HCT116 (cell line): ENCODE results near the gene CSRNP2. TPM values are rescaled to one million over a fixed set of nuclear protein-coding genes. Genes with fewer than 3 reads are reported as not detected.

Experiments used
- ATAC-seq: fragments of 200-7000 bp; cut with Tn5 transposase; 2 replicates; pipeline ENCODE4 v1.9.1; 2020; ENCODE audit warnings: mild to moderate bottlenecking, moderate library complexity
- BruUV-seq: library from RNA; stranded (reverse); fragments of 400-500 nt; replicated peaks from 2 replicates; lab custom pipeline; 2021; lab: Mats Ljungman, UMichigan
- CTCF ChIA-PET: fragments of 300-600 bp; sonication (Branson Sonifier 250); formaldehyde crosslinking; loops from one replicate; lab custom pipeline; 2021; ENCODE audit warnings: antibody characterized with exemption; lab: Charles Lee
- POLR2A ChIA-PET: fragments of 300-600, 350-600 bp; sonication (Branson Sonifier 250); formaldehyde crosslinking; loops from one replicate; lab custom pipeline; 2021; ENCODE audit warnings: antibody characterized with exemption; lab: Charles Lee
- RAD21 ChIA-PET, 2 experiments: fragments of 300-600 bp; sonication (Branson Sonifier 250); formaldehyde crosslinking; loops; one replicate each; lab custom pipeline; 2023; ENCODE audit warnings: low total read pairs in 2 of 2; ENCODE audit not compliant: uncharacterized antibody in 2 of 2, unreplicated experiment in 2 of 2, low non-redundant PET in 1 of 2; lab: Charles Lee
- DNase-seq: peaks from one replicate; pipeline ENCODE4 v3.0.0-alpha.2; 2010; ENCODE audit warnings: low read depth, low spot score
- H2AFZ ChIP-seq: fragments of 200-600 bp; shearing (Covaris generic), sonication (generic); 2 replicates; pipeline ENCODE4 v1.6.1; 2017; ENCODE audit warnings: low read depth, mixed run types, mixed read lengths, antibody characterized with exemption, low read length; ENCODE audit not compliant: poor library complexity, severe bottlenecking
- H3K27ac ChIP-seq: 2 replicates; pipeline ENCODE4 v1.5.1; 2012; ENCODE audit warnings: low read depth, low read length
- H3K27me3 ChIP-seq: fragments of 200-600 bp; sonication (generic); 2 replicates; pipeline ENCODE4 v1.6.1; 2016; ENCODE audit warnings: mixed run types, low read length, mixed read lengths; ENCODE audit not compliant: insufficient read depth
- H3K36me3 ChIP-seq, 2 experiments: fragments of 200-500 bp in 1 of 2; fragments of 200-600 bp in 1 of 2; sonication (Bioruptor generic) in 1 of 2; sonication (generic) in 1 of 2; 2 replicates each; pipeline versions ENCODE4 v1.5.1 to v1.6.1; 2014 to 2016; ENCODE audit warnings: low read length in 2 of 2, inconsistent platforms in 1 of 2, mixed read lengths in 1 of 2, mixed run types in 1 of 2; ENCODE audit not compliant: insufficient read depth in 2 of 2, control insufficient read depth in 1 of 2
- H3K4me1 ChIP-seq, 2 experiments: fragments of 200-600 bp in 1 of 2; sonication (generic) in 1 of 2; 2 replicates each; pipeline versions ENCODE4 v1.5.1 to v1.6.1; 2012 to 2017; ENCODE audit warnings: low read length in 2 of 2, inconsistent platforms in 1 of 2, mild to moderate bottlenecking in 1 of 2, mixed read lengths in 1 of 2, mixed run types in 1 of 2, moderate library complexity in 1 of 2; ENCODE audit not compliant: insufficient read depth in 2 of 2, control insufficient read depth in 1 of 2
- H3K4me2 ChIP-seq: fragments of 200-600 bp; sonication (generic); 2 replicates; pipeline ENCODE4 v1.6.1; 2017; ENCODE audit warnings: mixed run types, low read length, mixed read lengths
- H3K4me3 ChIP-seq, 2 experiments: fragments of 200-600 bp in 1 of 2; sonication (generic) in 1 of 2; replicated peaks in 1 of 2; 2 replicates each; pipeline ENCODE4 v1.5.1; 2011 to 2016; ENCODE audit warnings: low read length in 2 of 2, control low read depth in 1 of 2, low read depth in 1 of 2, mild to moderate bottlenecking in 1 of 2, mixed read lengths in 1 of 2, mixed run types in 1 of 2
- H3K79me2 ChIP-seq: fragments of 200-600 bp; sonication (generic); 2 replicates; pipeline ENCODE4 v1.6.1; 2017; ENCODE audit warnings: mild to moderate bottlenecking, mixed run types, low read length, moderate library complexity, mixed read lengths; ENCODE audit not compliant: insufficient read depth
- H3K9ac ChIP-seq: fragments of 200-600 bp; sonication (generic); 2 replicates; pipeline ENCODE4 v1.6.1; 2016; ENCODE audit warnings: low read length, mixed read lengths
- H3K9me2 ChIP-seq: fragments of 200-600 bp; sonication (generic), shearing (Covaris generic); 2 replicates; pipeline ENCODE4 v1.6.1; 2017; ENCODE audit warnings: mixed run types, mild to moderate bottlenecking, moderate library complexity; ENCODE audit not compliant: insufficient read depth
- H3K9me3 ChIP-seq, 2 experiments: fragments of 200-500 bp in 1 of 2; fragments of 200-600 bp in 1 of 2; sonication (Bioruptor generic) in 1 of 2; sonication (generic) in 1 of 2; 2 replicates each; pipeline ENCODE4 v1.6.1; 2014 to 2017; ENCODE audit warnings: low read length in 2 of 2, mixed read lengths in 2 of 2, inconsistent platforms in 1 of 2, low read depth in 1 of 2, mild to moderate bottlenecking in 1 of 2, mixed run types in 1 of 2, moderate library complexity in 1 of 2; ENCODE audit not compliant: control insufficient read depth in 1 of 2, insufficient read depth in 1 of 2
- H4K20me1 ChIP-seq: fragments of 200-600 bp; sonication (generic), shearing (Covaris generic); 2 replicates; pipeline ENCODE4 v1.6.1; 2017; ENCODE audit warnings: mixed run types, mild to moderate bottlenecking, moderate library complexity; ENCODE audit not compliant: insufficient read depth
- CTCF ChIP-seq, 3 experiments: fragments of 200-600 bp in 1 of 3; sonication (generic) in 1 of 3; IDR thresholded peaks in 2 of 3; conservative IDR thresholded peaks in 1 of 3; 2 replicates each; pipeline ENCODE4 v1.5.1; 2012 to 2017; ENCODE audit warnings: low read depth in 2 of 3, low read length in 2 of 3, antibody characterized with exemption in 1 of 3, borderline replicate concordance in 1 of 3, control low read depth in 1 of 3, mild to moderate bottlenecking in 1 of 3, mixed read lengths in 1 of 3, mixed run types in 1 of 3, moderate library complexity in 1 of 3; ENCODE audit not compliant: insufficient read depth in 1 of 3
- EGR1 ChIP-seq: IDR thresholded peaks from 2 replicates; pipeline ENCODE4 v1.6.1; 2012; ENCODE audit warnings: low read depth
- ELF1 ChIP-seq: IDR thresholded peaks from 2 replicates; pipeline ENCODE4 v1.6.1; 2012; ENCODE audit warnings: low read depth, borderline replicate concordance
- POLR2A ChIP-seq: IDR thresholded peaks from 2 replicates; pipeline ENCODE4 v1.7.0; 2011; ENCODE audit warnings: borderline replicate concordance; ENCODE audit not compliant: insufficient read depth, insufficient read length; ENCODE audit errors: extremely low read depth
- SIN3A ChIP-seq: IDR thresholded peaks from 2 replicates; pipeline ENCODE4 v1.6.1; 2012; ENCODE audit warnings: low read depth
- SRF ChIP-seq: IDR thresholded peaks from 2 replicates; pipeline ENCODE4 v1.6.1; 2012; ENCODE audit warnings: low read depth
- YY1 ChIP-seq: IDR thresholded peaks from 2 replicates; pipeline ENCODE4 v1.6.1; 2011; ENCODE audit warnings: low read length, low read depth, moderate library complexity, mild to moderate bottlenecking; ENCODE audit not compliant: insufficient replicate concordance; ENCODE audit errors: extremely low read depth
- ZFX ChIP-seq: fragments of 450-650 bp; IDR thresholded peaks from 2 replicates; pipeline ENCODE4 v1.6.1; 2017
- intact Hi-C: fragments of 100-400 bp; cut with micrococcal nuclease; formaldehyde crosslinking; loops from 2 replicates; pipeline ENCODE4 v1.10.0; 2022
- total RNA-seq: library from RNA; stranded (reverse); gene quantifications from one replicate; pipeline ENCODE4 v1.2.1, GENCODE V29; 2021; ENCODE audit not compliant: unreplicated experiment

CSRNP2 gene
- total RNA-seq, 1 experiment from 2014 or later, result 19.0 TPM

GRCh38 chr12:51012570-51013236, 70.7 kb downstream of the CSRNP2 start:
- ATAC-seq (no peak), DNase-seq (no peak)
- peaks cover 52% of the 10 kb centered on the region for H3K79me2 ChIP-seq
- peaks cover 9 to 14% of the 10 kb centered on the region in 2 experiments; a peak in 3 of 4 replicates for H3K4me1 ChIP-seq
- no peak overlapping the region for H3K4me3 ChIP-seq
- no peaks in the 10 kb centered on the region for H3K27me3 ChIP-seq
- no peak overlapping the region for H2AFZ ChIP-seq
- H3K4me2 ChIP-seq, result no peak overlapping the region
- intact Hi-C loops, result no loop called here
- H3K27ac ChIP-seq, result no peak overlapping the region
- H3K36me3 ChIP-seq, result peaks cover 0 to 5% of the 10 kb centered on the region in 2 experiments; a peak in 2 of 4 replicates
- RAD21 ChIA-PET, result no interaction called here
- no peaks in the 10 kb centered on the region for H3K9me2 ChIP-seq
- no peak for TF ChIP-seq CTCF (IDR thresholded peaks at IDR 0.05 in 2 of 3, conservative IDR thresholded peaks at IDR 0.05 in 1 of 3; ENCODE audit: borderline replicate concordance in 1 of 3, insufficient read depth in 1 of 3, low read depth in 2 of 3, low read length in 2 of 3)
- no peak for TF ChIP-seq POLR2A
- no peak for TF ChIP-seq ZFX
- no peak for TF ChIP-seq SRF
- no peak for TF ChIP-seq SIN3A
- no peak for TF ChIP-seq YY1
- TF ChIP-seq EGR1, result no peak
- TF ChIP-seq ELF1, result no peak
- TF ChIP-seq, all 23 proteins: peak for 0
- Histone ChIP-seq H3K9ac (no peak overlapping the region), H4K20me1 (peaks cover 6% of the 10 kb centered on the region; the same call in 1 of the 2 replicates), H3K9me3 (no peaks in the 10 kb centered on the region)
- CTCF ChIA-PET, result no interaction called here
- POLR2A ChIA-PET, result interaction anchor here (0.6 kb wide), 1 partner anchor 25 kb away, joined by 3 read pairs; no protein-coding TSS in a partner anchor
- BruUV-seq, result no TSS peak
